Stimulated activated naive CD4-positive, alpha-beta T cell (primary cell): Measurements from ENCODE around the gene TMEM131.
A peak's percentile ranks its signal among the peaks of the same experiment; 100 is the strongest.
"Not testable (repeated sequence)": the region's sequence is repeated elsewhere in the genome, so short reads cannot be mapped to it uniquely, and the experiment has no call there.

Experiments
- DNase-seq, 6 experiments: peaks; one replicate each; lab custom pipeline; 2025; lab: John Stamatoyannopoulos, UW

TMEM131 gene

DNA sequence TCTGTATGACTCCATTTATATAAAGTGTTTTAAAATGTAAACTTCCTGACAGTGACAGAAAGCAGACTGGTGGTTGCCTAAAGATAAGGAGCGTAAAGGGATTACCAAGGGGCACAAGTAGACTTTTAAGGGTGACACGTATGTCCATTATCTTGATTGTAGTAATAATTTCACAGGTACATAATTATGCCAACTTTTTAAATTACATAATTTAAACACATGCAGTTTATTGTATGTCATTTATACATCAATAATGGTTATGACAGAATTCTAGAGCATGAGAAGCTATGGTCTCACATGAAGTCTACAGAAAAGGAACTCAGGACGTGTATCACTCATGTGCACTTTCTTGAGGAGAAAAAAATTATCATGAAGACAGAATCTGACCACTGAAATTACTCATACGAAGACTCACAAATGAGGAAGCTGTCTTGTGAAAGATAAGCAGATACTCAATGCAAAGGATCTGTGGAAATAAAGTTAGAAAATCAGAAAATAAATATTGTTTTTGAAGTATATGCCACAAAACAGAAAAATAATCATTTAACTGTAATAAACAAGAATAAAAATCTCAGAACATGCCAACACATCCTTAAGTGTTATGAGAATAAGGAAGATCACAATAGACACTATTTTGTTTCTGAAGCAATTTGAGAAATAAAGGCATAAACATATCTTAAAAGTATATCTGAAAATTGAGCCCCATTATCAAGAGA lies 84.4 kb downstream of the TMEM131 start:
- no peak for DNase-seq

- DNase-seq, result no peak
These were observed 85.1 kb downstream of the TMEM131 start for GRCh38 chr2:97910403-97911205.

GRCh38 chr2:97908208-97908676 lies 87.5 kb downstream of the TMEM131 start:
- DNase-seq, result no peak

- DNase-seq, result no peak
These were observed 88.2 kb downstream of the TMEM131 start for GRCh38 chr2:97907369-97908100.

DNA sequence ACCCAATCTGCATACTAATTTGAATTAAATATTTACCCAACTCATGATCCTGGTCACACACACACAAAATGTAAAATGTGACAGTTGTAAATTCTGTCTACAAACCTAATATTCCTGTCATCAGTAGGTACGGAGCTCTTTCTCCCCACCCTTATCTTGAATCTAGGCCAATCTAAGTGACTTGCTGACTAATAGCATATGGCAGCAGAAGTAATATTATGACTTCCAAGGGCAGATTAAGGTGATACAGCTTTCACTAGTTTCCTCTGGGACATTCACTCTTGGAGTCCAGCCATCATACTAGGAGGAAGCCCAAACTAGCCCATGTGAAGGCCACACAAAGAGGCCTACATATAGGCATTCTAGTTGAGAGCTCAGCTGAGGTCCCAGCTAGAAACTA lies 89.4 kb downstream of the TMEM131 start:
- DNase-seq, result no peak

DNA sequence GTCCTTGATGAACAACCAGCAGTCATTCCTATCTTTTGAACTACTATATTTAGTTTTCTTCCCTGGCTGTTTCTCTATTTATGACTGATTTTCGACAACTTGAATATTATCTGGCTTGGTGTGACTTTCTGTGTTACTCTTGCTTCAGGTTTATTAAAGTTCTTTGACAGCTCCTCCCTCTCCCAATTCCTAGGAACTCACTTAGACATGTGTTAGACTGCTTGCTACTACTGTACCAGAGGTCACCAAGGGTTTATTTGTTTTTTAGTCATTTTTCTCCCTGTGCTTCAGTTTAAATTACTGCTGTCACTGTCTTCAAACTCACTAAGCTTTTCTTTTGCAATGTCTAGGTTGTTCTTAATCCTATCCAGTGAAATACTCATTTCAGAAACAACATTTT lies 90.5 kb downstream of the TMEM131 start:
- DNase-seq, result no peak

DNA sequence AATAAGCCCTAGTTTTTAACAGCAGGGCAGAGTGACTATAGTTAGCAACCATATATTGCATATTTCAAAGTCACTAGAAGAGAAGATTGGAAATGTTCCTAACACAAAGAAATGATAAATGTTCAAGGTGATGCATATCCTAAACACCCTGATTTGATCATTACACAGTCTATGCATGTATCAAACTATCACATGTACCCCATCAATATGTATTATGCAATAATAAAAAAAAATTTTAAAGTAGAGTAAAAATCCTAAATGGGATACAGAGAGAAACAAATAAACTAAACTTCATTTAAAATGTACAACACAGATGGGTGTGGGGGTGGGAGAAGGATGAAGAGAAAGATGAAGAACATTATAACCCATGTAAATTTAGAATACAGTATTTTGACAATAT lies 93.9 kb downstream of the TMEM131 start:
- DNase-seq, result no peak

- DNase-seq, result no peak
These were observed 94.9 kb downstream of the TMEM131 start for GRCh38 chr2:97900806-97901205.

DNA sequence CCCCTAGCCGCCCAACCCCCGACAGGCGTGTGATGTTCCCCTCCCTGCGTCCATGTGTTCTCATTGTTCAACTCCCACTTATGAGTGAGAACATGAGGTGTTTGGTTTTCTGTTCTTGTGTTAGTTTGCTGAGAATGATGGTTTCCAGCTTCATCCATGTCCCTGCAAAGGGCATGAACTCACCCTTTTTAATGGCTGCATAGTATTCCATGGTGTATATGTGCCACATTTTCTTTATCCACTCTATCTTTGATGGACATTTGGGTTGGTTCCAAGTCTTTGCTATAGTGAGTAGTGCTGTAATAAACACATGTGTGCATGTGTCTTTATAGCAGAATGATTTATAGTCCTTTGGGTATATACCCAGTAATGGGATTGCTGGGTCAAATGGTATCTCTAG lies 102.7 kb downstream of the TMEM131 start:
- DNase-seq, result not testable (repeated sequence)

- DNase-seq, result no peak
These were observed 104.1 kb downstream of the TMEM131 start for GRCh38 chr2:97891611-97892010.

GRCh38 chr2:97889156-97889555 lies 106.6 kb downstream of the TMEM131 start:
- no peak for DNase-seq

GRCh38 chr2:97885841-97886240 lies 109.9 kb downstream of the TMEM131 start:
- no peak for DNase-seq

- DNase-seq, result no peak
These were observed 115.4 kb downstream of the TMEM131 start for GRCh38 chr2:97880334-97880733.

DNA sequence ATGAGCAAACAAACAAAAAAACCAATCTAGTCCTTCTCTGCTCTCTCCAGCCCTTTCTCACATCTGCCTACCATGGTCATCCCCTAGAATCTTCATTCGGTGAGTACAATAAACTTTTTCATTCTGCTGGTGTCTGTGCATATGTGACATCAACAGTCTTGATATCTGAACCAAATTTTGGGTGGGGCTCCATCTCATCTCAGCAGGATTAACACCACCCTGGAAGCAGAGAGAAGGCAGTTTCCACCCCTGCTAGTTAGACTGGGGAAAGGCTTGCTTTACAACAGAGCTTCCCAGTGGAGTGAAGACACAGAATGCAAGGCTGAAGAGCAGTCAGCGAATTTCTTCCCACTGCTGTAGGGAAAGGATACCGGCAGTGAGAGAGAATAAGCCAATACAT lies 116.9 kb downstream of the TMEM131 start:
- DNase-seq, result no peak

DNA sequence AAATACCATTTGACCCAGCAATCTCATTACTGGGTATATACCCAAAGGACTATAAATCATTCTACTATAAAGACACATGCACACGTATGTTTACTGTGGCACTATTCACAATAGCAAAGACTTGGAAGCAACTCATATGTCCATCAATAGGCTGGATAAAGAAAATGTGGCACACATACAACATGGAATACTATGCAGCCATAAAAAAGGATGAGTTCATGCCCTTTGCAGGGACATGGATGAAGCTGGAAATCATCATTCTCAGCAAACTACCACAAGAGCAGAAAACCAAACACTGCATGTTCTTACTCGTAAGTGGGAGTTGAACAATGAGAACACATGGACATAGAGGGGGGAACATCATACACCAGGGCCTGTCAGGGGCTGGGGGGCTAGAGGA lies 117.4 kb downstream of the TMEM131 start:
- DNase-seq, result not testable (repeated sequence)

- DNase-seq, result no peak
These were observed 124.5 kb downstream of the TMEM131 start for GRCh38 chr2:97871096-97871780.

DNA sequence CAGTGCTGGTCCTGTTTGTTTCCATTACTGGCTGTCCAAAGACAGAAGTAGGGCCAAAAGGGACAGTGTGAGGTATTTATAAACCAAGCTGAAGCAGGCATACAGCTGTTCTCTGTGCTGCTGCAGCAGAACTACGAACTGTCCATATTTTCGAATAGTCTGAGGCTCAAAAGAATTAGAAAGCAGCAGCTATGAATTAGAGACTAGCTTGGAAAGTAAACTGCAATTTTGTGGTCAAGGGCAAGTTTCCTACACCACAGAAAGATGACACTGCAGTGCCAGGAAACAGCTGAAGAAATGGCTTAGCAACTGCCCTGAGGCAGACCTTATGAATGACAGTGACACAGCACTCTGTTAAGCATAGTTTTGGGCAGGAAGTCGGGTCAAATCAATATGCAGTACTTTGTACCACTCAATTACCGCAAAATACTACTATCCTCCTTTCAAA lies 125.3 kb downstream of the TMEM131 start:
- DNase-seq, result peak in 1 of 6 experiments; percentile 2

GRCh38 chr2:97869722-97870346 lies 125.9 kb downstream of the TMEM131 start:
- no peak for DNase-seq

DNA sequence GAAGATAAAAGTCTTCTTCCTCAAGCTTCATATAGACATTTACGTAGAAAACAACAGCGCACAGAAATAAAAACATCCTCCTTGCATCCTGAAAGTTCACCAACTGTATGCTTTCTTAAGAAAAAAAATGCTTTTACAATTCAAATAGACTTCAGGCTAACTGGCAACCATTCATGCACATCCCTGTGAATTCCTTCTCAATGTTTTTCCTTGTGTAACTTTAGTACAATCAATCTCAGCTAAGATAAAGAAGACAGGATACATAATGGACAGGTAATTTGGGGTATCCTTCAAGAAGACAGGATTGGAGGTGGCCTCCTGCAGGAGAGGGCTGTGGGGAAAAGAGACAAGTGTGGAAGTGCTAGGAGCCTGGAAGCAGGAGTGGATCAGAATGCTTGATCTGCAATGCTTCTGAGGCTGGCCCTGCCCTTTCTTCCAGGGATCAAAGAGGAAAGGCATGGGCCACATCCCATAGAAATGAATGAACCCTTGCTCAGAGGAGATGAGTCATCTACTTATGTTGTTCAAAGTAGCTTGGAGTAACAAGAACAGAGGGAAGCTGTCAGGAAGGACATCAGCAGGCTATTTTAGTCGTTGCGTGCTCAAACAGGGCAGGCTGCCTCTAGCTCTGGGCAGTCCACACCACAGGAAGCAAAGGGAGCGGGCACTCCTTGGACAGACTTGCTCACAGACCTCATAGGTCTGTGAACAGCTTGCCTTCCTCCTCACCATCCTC lies 126.6 kb downstream of the TMEM131 start:
- no peak for DNase-seq

- no peak for DNase-seq
These were observed 131.9 kb downstream of the TMEM131 start for GRCh38 chr2:97863829-97864228.

DNA sequence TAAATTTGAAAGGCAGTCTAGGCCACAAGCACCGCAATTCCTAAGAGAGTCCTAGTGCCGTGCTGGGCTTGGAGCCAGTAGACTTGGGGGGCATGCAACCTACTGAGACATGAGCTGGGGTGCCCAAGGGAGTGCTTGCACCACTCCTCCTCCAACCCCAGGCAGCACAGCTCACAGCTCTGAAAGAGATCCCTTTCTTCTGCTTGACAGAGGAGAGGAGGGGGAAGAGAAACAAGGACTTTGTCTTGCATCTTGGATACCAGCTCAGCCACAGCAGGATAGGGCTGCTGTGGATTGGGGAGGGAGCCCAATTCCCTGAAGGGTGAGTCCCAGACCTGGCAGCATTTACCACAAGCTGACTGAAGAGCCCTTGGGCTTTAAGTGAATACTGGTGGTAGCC lies 134.6 kb downstream of the TMEM131 start:
- DNase-seq, result no peak
